WTC11 (cell line): Measurements from ENCODE around the gene TMEM135.

Experiments used
- CBFB ChIP-seq: sonication (generic); formaldehyde crosslinking; IDR thresholded peaks from 2 replicates; pipeline ENCODE4 v1.8.1; 2022; ENCODE audit warnings: mild to moderate bottlenecking, low read depth, missing genetic modification reagents
- CTCF ChIP-seq: fragments of 200-600 bp; IDR thresholded peaks from 2 replicates; pipeline ENCODE4 v1.8.0; 2022; ENCODE audit warnings: antibody characterized with exemption
- ELF4 ChIP-seq: sonication (generic); formaldehyde crosslinking; IDR thresholded peaks from 2 replicates; pipeline ENCODE4 v1.8.1; 2022; ENCODE audit warnings: low read depth, mild to moderate bottlenecking, moderate library complexity, missing genetic modification reagents
- FOXP4 ChIP-seq: sonication (generic); formaldehyde crosslinking; IDR thresholded peaks from 2 replicates; pipeline ENCODE4 v1.8.0; 2022; ENCODE audit warnings: mild to moderate bottlenecking, missing genetic modification reagents
- JAZF1 ChIP-seq: fragments of 250-450 bp; sonication (Bioruptor Pico); IDR thresholded peaks from 2 replicates; pipeline ENCODE4 v1.9.0; 2021; ENCODE audit warnings: moderate library complexity, mild to moderate bottlenecking, inconsistent platforms
- JUN ChIP-seq: sonication (generic); formaldehyde crosslinking; IDR thresholded peaks from 2 replicates; pipeline ENCODE4 v1.8.0; 2023; ENCODE audit warnings: mild to moderate bottlenecking, missing genetic modification reagents
- PREB ChIP-seq: sonication (generic); formaldehyde crosslinking; IDR thresholded peaks from 2 replicates; pipeline ENCODE4 v1.8.1; 2022; ENCODE audit warnings: mild to moderate bottlenecking, missing genetic modification reagents, moderate library complexity, borderline replicate concordance
- SP1 ChIP-seq: sonication (generic); formaldehyde crosslinking; conservative IDR thresholded peaks from 2 replicates; pipeline ENCODE4 v1.8.1; 2022; ENCODE audit warnings: missing genetic modification reagents
- TCF7 ChIP-seq: sonication (generic); formaldehyde crosslinking; IDR thresholded peaks from 2 replicates; pipeline ENCODE4 v1.8.0; 2022; ENCODE audit warnings: mild to moderate bottlenecking, low read depth, missing genetic modification reagents, moderate library complexity
- USF2 ChIP-seq: sonication (generic); formaldehyde crosslinking; IDR thresholded peaks from 2 replicates; pipeline ENCODE4 v1.8.1; 2023; ENCODE audit warnings: mild to moderate bottlenecking, missing genetic modification reagents, moderate library complexity
- ZNF232 ChIP-seq: sonication (generic); formaldehyde crosslinking; IDR thresholded peaks from 2 replicates; pipeline ENCODE4 v1.8.0; 2022; ENCODE audit warnings: mild to moderate bottlenecking, missing genetic modification reagents
- ZNF263 ChIP-seq: sonication (generic); formaldehyde crosslinking; IDR thresholded peaks from 2 replicates; pipeline ENCODE4 v1.8.1; 2022; ENCODE audit warnings: low read depth, mild to moderate bottlenecking, moderate library complexity, missing genetic modification reagents
- ZNF281 ChIP-seq: sonication (generic); formaldehyde crosslinking; IDR thresholded peaks from 2 replicates; pipeline ENCODE4 v1.8.0; 2023; ENCODE audit warnings: mild to moderate bottlenecking, missing genetic modification reagents

GRCh38 chr11:87083029-87083428 lies 45.3 kb downstream of the TMEM135 start:
- TF ChIP-seq CTCF, result no peak
- no peak for TF ChIP-seq JUN (CRISPR knock-in tag)
- no peak for TF ChIP-seq ZNF281 (CRISPR knock-in tag)
- TF ChIP-seq ZNF263 (CRISPR knock-in tag), result no peak
- no peak for TF ChIP-seq CBFB (CRISPR knock-in tag)
- no peak for TF ChIP-seq SP1
- no peak for TF ChIP-seq FOXP4 (CRISPR knock-in tag)
- no peak for TF ChIP-seq TCF7
- TF ChIP-seq USF2 (CRISPR knock-in tag), result no peak
- TF ChIP-seq PREB (CRISPR knock-in tag), result no peak
- TF ChIP-seq JAZF1 (CRISPR knock-in tag), result no peak
- TF ChIP-seq ELF4 (CRISPR knock-in tag), result no peak
- TF ChIP-seq ZNF232 (CRISPR knock-in tag), result no peak
